B cell (primary cell): ENCODE measurements around the gene KTN1. TPM values are rescaled to one million over a fixed set of nuclear protein-coding genes. Genes with fewer than 3 reads are reported as not detected.

Experiments used
- ATAC-seq: fragments of 200-7000 bp; cut with Tn5 transposase; one replicate; pipeline ENCODE4 v1.10.0; 2021; ENCODE audit warnings: low read depth, mild to moderate bottlenecking, moderate number of reproducible peaks, moderate library complexity
- CTCF ChIA-PET: fragments of 350-600 bp; sonication (Branson Sonifier 250); formaldehyde crosslinking; loops from one replicate; lab custom pipeline; 2021; ENCODE audit warnings: antibody characterized with exemption, inconsistent platforms; lab: Charles Lee
- POLR2A ChIA-PET: fragments of 350-600 bp; sonication (Branson Sonifier 250); formaldehyde crosslinking; loops from one replicate; lab custom pipeline; 2021; ENCODE audit warnings: antibody characterized with exemption; lab: Charles Lee
- DNase-seq: peaks from one replicate; pipeline ENCODE4 v3.0.0; 2013
- H2AFZ ChIP-seq: 2 replicates; pipeline ENCODE4 v1.6.1; 2012; ENCODE audit warnings: mild to moderate bottlenecking, low read depth, low read length; ENCODE audit not compliant: insufficient read depth, poor library complexity, severe bottlenecking
- H3K27ac ChIP-seq, 2 donors: 1 replicate in 1 of 2; 2 replicates in 1 of 2; pipeline ENCODE4 v1.5.1; 2012 to 2013; ENCODE audit warnings: low read length in 2 of 2, mild to moderate bottlenecking in 2 of 2, moderate library complexity in 1 of 2
- H3K27me3 ChIP-seq, 4 experiments: fragments of 200-600 bp in 1 of 4; sonication (generic) in 1 of 4; replicated peaks in 1 of 4; 1 replicate in 2 of 4; 2 replicates in 2 of 4; pipeline versions ENCODE4 v1.6.1 to v1.7.0; 2013 to 2016; ENCODE audit warnings: low read length in 3 of 4, mild to moderate bottlenecking in 2 of 4, mixed read lengths in 1 of 4, moderate library complexity in 1 of 4; ENCODE audit not compliant: insufficient read depth in 4 of 4, control insufficient read depth in 3 of 4; ENCODE audit errors: control extremely low read depth in 1 of 4
- H3K36me3 ChIP-seq, 2 experiments: replicated peaks in 1 of 2; 1 replicate in 1 of 2; 2 replicates in 1 of 2; pipeline versions ENCODE4 v1.6.1 to v1.7.1; 2013; ENCODE audit warnings: low read length in 1 of 2; ENCODE audit not compliant: insufficient read depth in 2 of 2, control insufficient read depth in 1 of 2; ENCODE audit errors: control extremely low read depth in 1 of 2, extremely low read depth in 1 of 2
- H3K4me1 ChIP-seq, 2 donors: fragments of 200-600 bp in 1 of 2; sonication (generic) in 1 of 2; 1 replicate in 1 of 2; 2 replicates in 1 of 2; pipeline versions ENCODE4 v1.5.1 to v1.6.1; 2013 to 2017; ENCODE audit warnings: low read length in 2 of 2; ENCODE audit not compliant: control insufficient read depth in 2 of 2, insufficient read depth in 2 of 2
- H3K4me2 ChIP-seq: replicated peaks from 2 replicates; pipeline ENCODE3; 2012; ENCODE audit warnings: mild to moderate bottlenecking, low read depth, low read length; ENCODE audit not compliant: poor library complexity, severe bottlenecking
- H3K4me3 ChIP-seq, 5 experiments: fragments of 200-600 bp in 1 of 5; sonication (generic) in 1 of 5; 1 replicate in 3 of 5; 2 replicates in 2 of 5; pipeline versions ENCODE4 v1.5.1 to v1.7.0; 2011 to 2016; ENCODE audit warnings: low read length in 4 of 5, mild to moderate bottlenecking in 4 of 5, low read depth in 2 of 5, control low read depth in 1 of 5, moderate library complexity in 1 of 5; ENCODE audit not compliant: insufficient read depth in 1 of 5; ENCODE audit errors: control extremely low read depth in 1 of 5, extremely low read depth in 1 of 5
- H3K79me2 ChIP-seq: fragments of 200-600 bp; sonication (generic); one replicate; pipeline ENCODE4 v1.6.0; 2016; ENCODE audit warnings: low read length; ENCODE audit not compliant: control insufficient read depth, insufficient read depth
- H3K9ac ChIP-seq: fragments of 200-600 bp; sonication (generic); 2 replicates; pipeline ENCODE4 v1.6.1; 2017; ENCODE audit warnings: mild to moderate bottlenecking, low read length, moderate library complexity
- H3K9me3 ChIP-seq, 3 donors: one replicate each; pipeline versions ENCODE4 v1.6.1 to v1.7.1; 2013; ENCODE audit warnings: low read length in 2 of 3; ENCODE audit not compliant: control insufficient read depth in 2 of 3, insufficient read depth in 1 of 3; ENCODE audit errors: control extremely low read depth in 1 of 3
- H4K20me1 ChIP-seq: 2 replicates; pipeline ENCODE4 v1.6.0; 2012; ENCODE audit warnings: mild to moderate bottlenecking, low read length; ENCODE audit not compliant: insufficient read depth, control insufficient read depth, poor library complexity, severe bottlenecking
- H3K27ac Mint-ChIP-seq: one replicate; pipeline ENCODE4 v1.8.0; 2021; ENCODE audit warnings: mixed read lengths
- H3K27me3 Mint-ChIP-seq: one replicate; pipeline ENCODE4 v1.8.0; 2021; ENCODE audit warnings: mixed read lengths
- H3K4me1 Mint-ChIP-seq: one replicate; pipeline ENCODE4 v1.8.0; 2021; ENCODE audit warnings: mixed read lengths
- H3K4me3 Mint-ChIP-seq: one replicate; pipeline ENCODE4 v1.8.0; 2021; ENCODE audit warnings: mixed read lengths
- H3K9me3 Mint-ChIP-seq: one replicate; pipeline ENCODE4 v1.8.0; 2022; ENCODE audit warnings: mixed read lengths; ENCODE audit not compliant: insufficient read depth
- EZH2 ChIP-seq: IDR thresholded peaks from 2 replicates; pipeline ENCODE4 v1.6.1; 2012; ENCODE audit warnings: borderline replicate concordance, low read depth, mild to moderate bottlenecking, moderate library complexity, low read length; ENCODE audit not compliant: insufficient read depth, poor library complexity, severe bottlenecking
- WGBS: methylation state at CpG from one replicate; pipeline ENCODE4 v1.1.5; 2013; ENCODE audit warnings: missing lambda C conversion rate; ENCODE audit not compliant: insufficient coverage; 5-methylcytosine and 5-hydroxymethylcytosine counted together
- intact Hi-C: fragments of 100-400 bp; cut with micrococcal nuclease; formaldehyde crosslinking; loops from one replicate; pipeline ENCODE4 v1.10.0; 2022
- polyA plus RNA-seq: library from polyadenylated mRNA; depleted of rRNA; stranded (reverse); fragments of >200 nt; gene quantifications from 2 replicates; pipeline ENCODE4 v1.2.3, GENCODE V29; 2012
- total RNA-seq, 2 donors: library from RNA; stranded (reverse); fragments of 120-200 nt in 1 of 2; gene quantifications; 1 replicate in 1 of 2; 2 replicates in 1 of 2; pipeline versions ENCODE4 v1.2.3 to v1.2.4, GENCODE V29; 2013 to 2022
- TF ChIP-seq, protein P1 (sequence below): fragments of 200-600 bp; IDR thresholded peaks from one replicate; pipeline ENCODE4 v1.8.0; 2022; ENCODE audit warnings: antibody characterized with exemption, mild to moderate bottlenecking

Gene KTN1
- total and polyA plus RNA-seq, 2 donors (not counting 1 experiment from before 2014, with no cell fraction given): 25.8 to 123 TPM

- Mint-ChIP-seq H3K9me3 (peaks cover 6% of the 10 kb centered on the region), H3K4me1 (no peaks in the 10 kb centered on the region), H3K27ac (no peak overlapping the region), H3K4me3 (no peak overlapping the region), H3K27me3 (no peaks in the 10 kb centered on the region)
- intact Hi-C loops: no loop called here
- H2AFZ ChIP-seq: no peak overlapping the region
- H3K36me3 ChIP-seq: peaks cover 33 to 74% of the 10 kb centered on the region in 2 experiments
- no peaks in the 10 kb centered on the region for H3K27me3 ChIP-seq
- CTCF ChIA-PET: no interaction called here
- no peaks in the 10 kb centered on the region for H3K4me1 ChIP-seq
- H3K27ac ChIP-seq: no peak overlapping the region
- no peaks in the 10 kb centered on the region for H4K20me1 ChIP-seq
- H3K9me3 ChIP-seq: peaks cover 3 to 15% (median 9%) of the 10 kb centered on the region in 3 donors
- WGBS: 100% methylated on average over 2 of the region's 3 CpGs
- no peaks in the 10 kb centered on the region for H3K79me2 ChIP-seq
- POLR2A ChIA-PET: no interaction called here
- H3K4me3 ChIP-seq: no peak overlapping the region
- H3K9ac ChIP-seq: no peak overlapping the region
- ATAC-seq: no peak
- TF ChIP-seq, protein P1, sequence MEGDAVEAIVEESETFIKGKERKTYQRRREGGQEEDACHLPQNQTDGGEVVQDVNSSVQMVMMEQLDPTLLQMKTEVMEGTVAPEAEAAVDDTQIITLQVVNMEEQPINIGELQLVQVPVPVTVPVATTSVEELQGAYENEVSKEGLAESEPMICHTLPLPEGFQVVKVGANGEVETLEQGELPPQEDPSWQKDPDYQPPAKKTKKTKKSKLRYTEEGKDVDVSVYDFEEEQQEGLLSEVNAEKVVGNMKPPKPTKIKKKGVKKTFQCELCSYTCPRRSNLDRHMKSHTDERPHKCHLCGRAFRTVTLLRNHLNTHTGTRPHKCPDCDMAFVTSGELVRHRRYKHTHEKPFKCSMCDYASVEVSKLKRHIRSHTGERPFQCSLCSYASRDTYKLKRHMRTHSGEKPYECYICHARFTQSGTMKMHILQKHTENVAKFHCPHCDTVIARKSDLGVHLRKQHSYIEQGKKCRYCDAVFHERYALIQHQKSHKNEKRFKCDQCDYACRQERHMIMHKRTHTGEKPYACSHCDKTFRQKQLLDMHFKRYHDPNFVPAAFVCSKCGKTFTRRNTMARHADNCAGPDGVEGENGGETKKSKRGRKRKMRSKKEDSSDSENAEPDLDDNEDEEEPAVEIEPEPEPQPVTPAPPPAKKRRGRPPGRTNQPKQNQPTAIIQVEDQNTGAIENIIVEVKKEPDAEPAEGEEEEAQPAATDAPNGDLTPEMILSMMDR: no peak
- TF ChIP-seq EZH2: no peak
- DNase-seq: no peak
- H3K4me2 ChIP-seq: no peak overlapping the region
Observed at GRCh38 chr14:55620981-55621380, 41.0 kb downstream of the KTN1 start.

- Histone ChIP-seq H3K27ac (no peak overlapping the region), H4K20me1 (no peaks in the 10 kb centered on the region), H3K4me1 (no peaks in the 10 kb centered on the region), H3K79me2 (no peaks in the 10 kb centered on the region), H2AFZ (no peak overlapping the region), H3K9ac (no peak overlapping the region), H3K4me2 (no peak overlapping the region), H3K4me3 (no peak overlapping the region), H3K9me3 (peaks cover 3 to 15% (median 9%) of the 10 kb centered on the region in 3 donors), H3K36me3 (peaks cover 30 to 70% of the 10 kb centered on the region in 2 experiments), H3K27me3 (no peaks in the 10 kb centered on the region)
- Mint-ChIP-seq H3K4me1 (no peaks in the 10 kb centered on the region), H3K9me3 (peaks cover 6% of the 10 kb centered on the region), H3K27ac (no peak overlapping the region), H3K4me3 (no peak overlapping the region), H3K27me3 (no peaks in the 10 kb centered on the region)
- no CpG with 5 or more reads among the region's 5 CpGs for WGBS
- TF ChIP-seq, protein P1: no peak
- TF ChIP-seq EZH2: no peak
- intact Hi-C loops: no loop called here
- DNase-seq (no peak), ATAC-seq (no peak)
- POLR2A ChIA-PET: no interaction called here
- CTCF ChIA-PET: no interaction called here
Observed at GRCh38 chr14:55621391-55621790, 41.4 kb downstream of the KTN1 start.
